ENCODE results near the gene ABCA9.
A peak's percentile ranks its signal among the peaks of the same experiment; 100 is the strongest.
"Not testable (repeated sequence)": the region's sequence is repeated elsewhere in the genome, so short reads cannot be mapped to it uniquely, and the experiment has no call there.

Gene ABCA9

DNA sequence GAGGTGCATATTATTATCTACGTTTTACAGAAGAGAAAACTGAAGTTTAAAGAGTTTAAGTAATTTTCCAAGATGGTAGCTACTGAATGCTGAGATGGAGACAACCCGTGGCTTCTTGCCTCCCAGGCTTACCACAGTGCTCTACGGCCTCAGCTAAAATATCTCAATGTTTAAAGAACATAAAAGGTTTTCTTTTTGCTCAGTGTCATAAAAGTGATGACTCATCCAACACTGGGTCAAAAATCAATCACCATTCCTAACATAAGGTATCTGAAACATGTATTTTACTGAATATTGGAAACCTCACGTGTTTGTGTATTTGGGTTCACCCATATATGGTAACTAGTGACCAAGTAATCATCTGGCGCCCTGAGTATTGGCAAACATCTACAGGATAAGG, 18.4 kb downstream of the ABCA9 start:
- DNase-seq, result no peak

DNA sequence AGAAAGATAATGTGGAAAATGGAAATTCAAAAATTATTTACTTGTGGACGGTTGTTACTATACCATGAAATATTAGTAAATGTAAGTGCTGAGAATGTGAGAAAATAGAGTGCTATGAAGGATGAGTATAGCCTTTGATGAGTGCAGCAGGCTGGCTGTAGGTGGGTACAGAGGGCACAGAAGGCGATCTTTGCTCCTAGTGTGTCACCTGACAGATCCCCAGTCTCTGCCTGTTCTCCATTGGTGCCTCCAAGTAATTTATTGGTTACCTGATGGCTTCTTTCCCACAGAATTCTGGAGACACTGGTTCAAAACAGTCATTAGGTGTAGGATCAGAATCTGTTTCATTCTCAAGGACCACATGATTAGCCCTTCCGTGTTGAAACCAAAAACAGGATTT, 28.9 kb downstream of the ABCA9 start:
- no peak for DNase-seq

DNA sequence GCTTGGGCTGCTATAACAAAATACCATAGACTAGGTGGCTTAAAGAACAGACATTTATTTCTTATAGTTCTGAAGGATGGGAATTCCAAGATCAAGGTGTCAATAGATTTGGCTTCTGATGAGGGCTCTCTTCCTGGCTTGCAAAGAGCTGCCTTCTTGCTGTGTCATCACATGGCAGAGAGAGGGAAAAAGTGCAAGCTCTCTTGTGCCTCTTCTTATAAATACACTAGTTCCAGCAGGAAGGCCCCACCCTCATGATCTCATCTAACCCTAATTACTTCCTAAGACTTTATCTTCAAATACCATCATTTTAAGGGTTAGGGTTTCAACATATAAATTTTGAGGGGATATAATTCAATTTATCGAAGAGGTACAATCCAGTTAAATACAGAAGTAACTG, 30.6 kb downstream of the ABCA9 start:
- DNase-seq, result no peak

DNA sequence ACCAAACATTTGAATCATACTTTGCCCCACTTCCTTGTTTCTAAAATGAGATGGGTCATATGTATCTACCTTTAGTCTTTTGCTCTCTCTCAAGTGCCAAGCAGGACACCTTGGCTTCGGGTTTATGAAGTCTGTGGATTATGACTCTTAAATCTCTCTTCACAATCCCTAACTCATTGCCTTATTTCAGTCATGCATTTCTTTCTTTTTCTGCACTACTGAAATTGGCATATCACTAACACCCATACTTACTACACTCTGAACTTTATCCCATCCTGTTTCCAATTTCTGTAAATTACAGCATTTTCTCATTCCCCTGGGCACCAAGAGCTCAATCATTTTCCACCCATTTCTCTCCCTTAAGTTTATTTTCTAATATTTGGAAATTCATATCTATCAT, 42.0 kb downstream of the ABCA9 start:
- no peak for DNase-seq

DNA sequence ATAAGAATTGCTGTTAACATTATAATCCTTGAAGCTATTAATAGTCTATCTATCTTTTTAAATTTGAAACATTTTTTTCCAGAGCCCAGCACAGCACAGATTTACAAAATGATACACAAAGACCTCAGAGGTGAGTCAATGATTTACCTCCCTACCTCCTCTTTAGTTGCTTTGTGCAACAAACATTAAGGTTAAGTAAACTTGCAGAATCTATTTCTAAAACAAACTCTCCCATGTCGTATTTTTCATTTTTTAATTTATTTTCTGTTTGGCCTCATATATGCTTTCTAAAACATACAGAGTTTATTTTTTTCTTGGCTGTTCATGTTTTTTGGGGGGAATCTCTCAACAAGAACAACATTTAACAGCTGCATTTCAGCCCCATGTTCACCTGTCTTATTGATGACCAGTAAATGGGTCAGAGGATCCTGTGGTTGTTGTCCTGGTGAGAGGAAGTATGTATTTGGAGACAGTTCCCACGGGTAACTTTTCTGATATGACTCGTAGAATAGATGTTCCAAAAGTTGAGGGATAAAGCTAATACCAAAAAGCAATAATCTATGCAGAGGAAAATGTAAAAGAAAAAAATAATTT, 42.6 kb downstream of the ABCA9 start:
- DNase-seq, result no peak

DNA sequence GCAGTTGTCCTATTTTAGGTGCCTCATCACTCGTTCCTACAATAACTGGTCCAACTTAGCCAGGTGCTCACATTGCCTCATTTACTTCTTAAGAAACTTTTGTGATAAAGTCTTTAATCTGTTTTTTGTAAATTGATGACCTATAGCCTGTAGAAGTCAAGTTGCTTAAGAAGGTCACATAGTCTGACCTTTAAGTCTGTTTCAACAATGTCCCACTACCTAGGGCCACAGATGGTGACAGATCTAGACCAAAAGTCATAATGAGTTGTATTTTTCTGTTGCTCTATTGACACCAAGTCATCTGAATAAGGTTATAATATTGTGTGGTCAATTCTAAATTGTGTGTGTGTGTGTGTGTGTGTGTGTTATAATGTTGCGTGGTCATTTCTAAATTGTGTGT, 45.1 kb downstream of the ABCA9 start:
- DNase-seq, result no peak

DNA sequence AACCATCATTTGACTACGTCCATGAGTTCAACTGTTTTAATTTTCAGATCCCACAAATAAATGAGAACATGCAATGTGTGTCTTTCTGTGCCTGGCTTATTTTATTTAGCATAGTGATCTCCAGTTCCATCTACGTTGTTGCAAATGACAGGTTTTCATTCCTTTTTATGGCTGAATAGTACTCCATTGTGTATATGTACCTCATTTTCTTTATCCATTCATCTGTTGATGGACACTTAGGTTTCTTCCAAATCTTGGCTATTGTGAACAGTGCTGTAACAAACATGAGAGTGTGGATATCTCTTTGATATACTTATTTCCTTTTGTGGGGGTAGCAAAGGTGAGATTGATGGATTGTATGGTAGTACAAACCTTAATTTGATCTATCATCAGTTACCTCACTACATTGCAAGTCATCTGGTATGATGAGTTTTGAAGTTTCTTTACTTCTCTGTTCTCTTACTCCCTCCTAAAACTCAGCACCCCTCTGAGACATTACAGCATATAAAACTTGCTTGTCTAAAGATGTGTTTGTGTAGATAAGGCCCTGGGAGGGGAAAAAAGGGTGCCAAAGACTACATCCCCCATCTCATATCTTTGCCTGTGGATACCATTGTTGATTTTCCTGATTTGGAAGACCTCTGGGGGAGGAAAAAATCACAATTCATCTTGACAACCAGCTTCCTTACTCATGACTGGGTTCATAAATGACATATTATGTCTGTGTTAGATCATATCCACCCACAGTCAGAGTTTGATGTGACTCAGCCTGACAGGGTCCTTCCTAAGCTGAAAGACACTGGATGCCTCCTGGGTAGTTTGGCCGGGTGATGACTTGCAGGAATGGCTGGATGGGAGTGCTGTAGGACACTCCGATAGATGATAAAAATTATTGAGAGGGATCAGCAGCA, 47.6 kb downstream of the ABCA9 start:
- no peak for DNase-seq

DNA sequence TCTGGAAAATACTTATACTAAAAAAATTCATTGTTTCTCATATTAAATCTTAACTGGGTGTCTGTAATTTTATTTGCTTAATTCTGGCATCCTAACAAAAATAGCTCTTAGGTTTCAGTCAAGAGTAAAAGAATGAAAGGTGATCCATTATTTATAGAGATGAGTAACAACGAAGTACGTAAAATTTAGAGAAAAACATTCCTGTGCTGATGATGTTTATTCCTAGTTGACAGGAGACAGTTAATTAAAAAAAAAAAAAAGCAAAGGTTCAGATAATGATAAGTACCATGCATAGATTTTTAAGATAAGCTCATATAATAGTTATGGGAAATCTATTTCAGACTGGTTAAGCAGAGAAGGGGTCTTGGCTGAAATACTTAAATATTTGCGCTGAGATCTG, 50.8 kb downstream of the ABCA9 start:
- no peak for DNase-seq

DNA sequence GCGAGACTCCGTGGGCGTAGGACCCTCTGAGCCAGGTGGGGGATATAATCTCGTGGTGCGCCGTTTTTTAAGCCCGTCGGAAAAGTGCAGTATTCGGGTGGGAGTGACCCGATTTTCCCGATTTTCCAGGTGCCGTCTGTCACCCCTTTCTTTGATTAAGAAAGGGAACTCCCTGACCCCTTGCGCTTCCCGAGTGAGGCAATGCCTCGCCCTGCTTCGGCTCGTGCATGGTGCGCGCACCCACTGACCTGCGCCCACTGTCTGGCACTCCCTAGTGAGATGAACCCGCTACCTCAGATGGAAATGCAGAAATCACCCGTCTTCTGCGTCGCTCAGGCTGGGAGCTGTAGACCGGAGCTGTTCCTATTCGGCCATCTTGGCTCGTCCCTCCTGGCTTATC, 56.0 kb downstream of the ABCA9 start:
- DNase-seq, result not testable (repeated sequence)

DNA sequence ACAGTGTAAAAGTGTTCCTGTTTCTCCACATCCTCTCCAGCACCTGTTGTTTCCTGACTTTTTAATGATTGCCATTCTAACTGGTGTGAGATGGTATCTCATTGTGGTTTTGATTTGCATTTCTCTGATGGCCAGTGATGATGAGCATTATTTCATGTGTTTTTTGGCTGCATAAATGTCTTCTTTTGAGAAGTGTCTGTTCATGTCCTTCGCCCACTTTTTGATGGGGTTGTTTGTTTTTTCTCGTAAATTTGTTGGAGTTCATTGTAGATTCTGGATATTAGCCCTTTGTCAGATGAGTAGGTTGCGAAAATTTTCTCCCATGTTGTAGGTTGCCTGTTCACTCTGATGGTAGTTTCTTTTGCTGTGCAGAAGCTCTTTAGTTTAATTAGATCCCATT, 61.0 kb downstream of the ABCA9 start:
- not testable (repeated sequence) for DNase-seq

DNA sequence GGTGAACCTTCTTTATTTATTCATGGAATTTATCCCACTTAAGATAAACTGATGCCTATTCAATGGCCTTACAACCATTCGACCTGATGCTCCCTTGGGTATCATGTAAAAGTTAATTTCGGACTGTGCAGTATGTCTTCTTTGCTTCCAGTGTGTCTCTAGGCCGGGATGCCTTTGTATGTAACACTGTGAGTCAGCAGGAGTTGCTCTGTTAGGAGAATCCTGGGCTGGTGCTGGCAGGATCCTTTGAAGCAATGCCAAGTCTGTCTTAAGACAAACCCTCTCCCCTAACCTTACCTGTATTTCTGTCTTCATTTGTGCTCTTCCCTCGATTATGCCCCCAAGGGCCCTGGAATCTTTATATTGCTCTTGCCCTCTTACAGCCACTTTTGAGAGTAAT, 67.6 kb downstream of the ABCA9 start:
- DNase-seq, result no peak

DNA sequence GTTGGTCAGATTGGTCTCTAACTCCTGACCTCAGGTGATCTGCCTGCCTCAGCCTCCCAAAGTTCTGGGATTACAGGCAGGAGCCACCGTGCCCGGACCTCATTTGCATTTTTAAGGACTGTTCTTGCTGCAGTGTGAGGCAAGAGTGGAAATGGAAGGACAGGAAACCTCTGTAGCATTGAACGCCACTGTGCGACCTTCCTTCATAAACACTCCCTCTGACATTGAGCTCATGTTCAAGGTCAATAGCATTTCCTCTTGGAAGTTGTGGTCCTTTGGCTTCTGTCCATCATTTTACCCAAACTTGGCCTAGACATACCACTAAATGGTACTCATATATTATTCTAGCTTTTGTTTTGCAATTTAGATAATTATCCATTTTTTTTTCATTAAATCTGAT, 72.8 kb downstream of the ABCA9 start:
- DNase-seq, result no peak

DNA sequence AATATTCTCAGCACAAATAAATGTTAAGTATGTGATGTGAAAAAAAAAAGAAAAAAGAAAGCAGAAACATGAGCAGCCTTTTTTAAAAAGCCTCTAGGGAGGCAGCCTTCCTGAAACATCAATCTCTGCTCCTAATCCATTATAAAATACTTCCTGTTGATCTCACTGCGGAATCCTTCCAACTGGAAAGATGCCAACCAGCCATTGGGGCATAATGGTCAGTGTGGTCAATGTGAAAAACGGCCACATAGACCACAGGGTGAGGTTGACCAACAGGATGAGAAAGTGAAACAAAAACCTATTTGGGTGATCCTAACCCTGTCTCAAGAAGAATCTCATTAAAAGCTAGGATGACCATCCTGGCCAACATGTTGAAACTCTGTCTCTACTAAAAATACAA, 79.4 kb downstream of the ABCA9 start:
- no peak for DNase-seq

DNA sequence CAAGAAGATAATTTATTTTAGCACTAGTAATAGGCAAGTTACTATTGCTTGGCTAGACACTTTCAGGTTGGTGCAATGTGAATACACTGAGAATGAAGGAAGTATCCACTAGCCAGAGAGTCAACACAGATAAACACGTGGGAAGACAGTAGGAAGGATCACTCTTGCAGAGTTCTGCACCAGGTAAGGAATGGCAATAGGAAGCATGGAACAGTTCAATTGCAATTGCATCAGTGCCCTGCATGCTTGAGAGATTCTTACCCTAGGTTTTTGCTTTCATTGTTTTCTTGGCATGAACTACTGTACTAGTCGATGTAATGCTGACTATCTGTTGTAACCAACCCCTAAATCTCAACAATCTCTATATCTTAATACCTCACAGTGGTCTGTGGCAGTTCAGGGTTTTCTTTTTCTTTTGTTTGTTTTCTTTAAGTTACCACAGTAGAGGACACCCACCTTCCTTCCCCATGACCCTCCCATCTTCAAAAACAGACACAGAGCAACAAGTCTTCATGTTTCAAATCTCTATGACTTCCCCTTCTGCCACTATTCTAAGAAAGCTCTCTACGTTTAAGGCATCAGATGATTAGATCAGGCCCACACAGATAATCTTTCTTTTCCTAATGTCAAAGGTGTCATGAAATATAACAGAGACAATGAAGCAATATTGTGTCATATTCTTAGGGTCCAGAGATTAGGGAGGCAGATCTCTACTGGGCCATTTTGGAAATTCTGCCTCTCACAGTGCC, 87.5 kb downstream of the ABCA9 start:
- no peak for DNase-seq

DNA sequence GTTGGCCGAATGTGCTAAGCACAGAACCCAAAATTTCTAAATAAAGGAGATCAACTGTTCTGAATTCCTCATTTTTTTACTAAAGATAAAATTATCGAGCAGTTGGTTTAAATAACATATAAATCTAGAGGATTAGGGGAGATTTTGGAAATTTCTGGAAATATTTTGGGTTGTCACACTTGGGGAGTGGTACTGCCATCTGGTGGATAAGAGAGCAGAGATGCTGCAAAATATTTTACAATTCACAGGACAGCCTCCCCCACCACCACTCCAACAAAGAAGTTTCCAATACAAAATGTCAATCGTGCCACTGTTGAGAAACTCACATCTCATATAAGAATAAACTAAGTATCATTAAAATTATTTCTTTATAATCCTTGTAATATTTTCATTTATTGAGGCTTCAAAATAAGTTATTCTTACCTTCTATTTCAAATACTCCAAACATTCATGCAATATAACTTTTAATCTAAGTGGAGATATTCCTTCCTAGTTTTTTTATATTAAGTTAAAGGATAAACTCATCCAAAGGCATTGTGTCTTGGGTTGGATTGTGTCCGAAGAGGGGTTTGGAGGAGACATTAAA, 88.5 kb downstream of the ABCA9 start:
- peak in 1 of 2 experiments; percentile 1 for DNase-seq

DNA sequence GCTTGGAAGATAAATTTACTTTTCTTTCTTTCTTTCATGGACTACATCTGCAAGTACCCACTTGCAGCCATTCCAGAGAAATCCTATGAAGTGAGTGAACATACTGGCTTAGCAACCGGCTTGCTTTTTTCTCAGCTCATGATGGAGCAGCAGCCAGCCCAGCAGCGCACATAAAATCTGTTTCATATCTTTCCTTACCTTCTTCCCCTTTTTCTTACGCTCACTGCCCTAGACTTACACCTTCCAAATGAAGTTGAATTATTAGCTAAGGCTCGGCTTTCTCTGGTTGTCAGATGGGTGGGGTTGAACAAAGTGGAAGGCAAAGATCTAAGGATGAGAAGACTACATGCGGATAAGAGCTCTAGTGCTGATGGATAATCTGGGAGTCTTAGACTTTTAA, 91.6 kb downstream of the ABCA9 start:
- DNase-seq, result no peak

DNA sequence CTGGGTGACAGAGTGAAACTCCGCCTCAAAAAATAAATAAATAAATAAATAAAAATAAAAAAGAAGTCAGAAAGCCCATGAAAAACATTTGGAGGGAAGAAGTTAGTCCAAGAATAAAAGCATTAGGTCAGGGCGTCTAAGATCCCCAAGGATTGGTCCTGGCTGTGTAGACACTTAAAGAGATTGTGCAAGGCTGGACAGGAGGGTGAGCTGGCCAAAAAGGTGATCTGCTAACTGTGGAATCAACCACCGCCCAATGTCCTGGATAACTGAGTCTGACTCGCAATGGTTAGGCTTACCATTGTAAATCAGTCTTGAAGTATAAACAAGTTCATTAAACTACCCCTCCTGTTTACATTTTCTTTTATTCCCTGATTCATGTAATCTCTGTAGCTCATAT, 96.8 kb downstream of the ABCA9 start:
- DNase-seq, result no peak

DNA sequence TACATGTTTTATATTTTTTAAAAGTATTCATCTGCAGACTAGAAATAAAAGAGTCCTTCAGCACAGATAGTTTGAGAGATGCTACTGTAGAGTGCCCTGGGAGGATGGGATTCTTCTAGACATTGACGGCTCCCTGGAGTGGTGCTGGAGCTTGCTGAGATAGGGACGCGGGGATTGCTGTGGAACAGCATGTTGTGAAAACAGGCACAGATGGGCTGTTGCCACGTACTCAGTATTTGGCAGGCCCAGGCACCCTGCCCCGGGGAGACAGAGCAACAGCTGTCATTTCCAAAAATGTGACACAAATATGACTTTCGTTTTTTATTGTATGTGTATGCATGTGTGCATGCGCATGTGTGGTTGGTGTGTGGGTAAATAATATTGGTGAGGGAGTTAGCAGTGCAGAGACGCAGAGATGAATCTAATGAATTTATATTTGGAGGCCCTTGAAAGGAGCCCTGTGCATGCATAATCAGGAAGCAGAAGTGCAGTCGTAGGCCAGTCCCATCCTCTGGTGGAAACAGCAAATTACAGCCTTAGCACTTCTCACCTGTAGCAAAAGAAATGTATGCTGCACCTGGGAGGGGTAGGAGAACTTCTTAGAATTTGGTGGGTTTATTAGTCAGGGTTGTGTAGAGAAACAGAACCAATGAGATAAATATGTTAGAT, 99.4 kb downstream of the ABCA9 start:
- DNase-seq, result no peak

DNA sequence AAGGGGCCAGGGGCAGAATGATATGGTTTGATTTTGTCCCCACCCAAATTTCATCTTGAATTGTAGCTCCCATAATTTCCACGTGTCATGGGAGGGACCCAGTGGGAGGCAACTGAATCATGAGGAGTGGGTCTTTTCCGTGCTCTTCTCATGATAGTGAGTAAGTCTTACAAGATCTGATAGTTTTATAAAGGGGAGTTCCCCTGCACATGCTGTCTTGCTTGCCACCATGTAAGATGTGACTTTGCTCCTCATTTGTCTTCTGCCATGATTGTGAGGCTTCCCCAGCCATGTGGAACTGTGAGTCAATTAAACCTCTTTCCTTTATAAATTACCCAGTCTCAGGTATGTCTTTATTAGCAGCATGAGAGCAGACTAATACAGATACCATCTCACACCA, 101.6 kb downstream of the ABCA9 start:
- not testable (repeated sequence) for DNase-seq

DNA sequence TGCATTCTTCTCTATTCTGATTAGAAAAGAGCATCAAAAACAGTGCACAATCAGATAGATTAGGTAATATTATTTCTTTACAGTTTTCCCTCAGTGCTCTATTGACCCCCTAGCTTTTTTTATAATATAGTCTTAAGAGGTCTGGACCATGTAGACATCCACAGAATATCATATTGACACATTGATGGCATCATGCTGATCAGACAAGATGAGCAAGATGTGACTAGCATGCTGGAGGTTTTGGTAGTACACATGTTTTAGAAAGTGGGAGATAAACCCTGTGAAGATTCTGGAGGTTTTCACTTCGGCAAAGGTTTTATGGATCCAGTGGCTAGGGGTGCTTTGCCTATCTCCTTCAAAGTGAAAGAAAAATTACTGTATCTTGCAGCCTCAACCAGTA, 102.8 kb downstream of the ABCA9 start:
- DNase-seq, result no peak

DNA sequence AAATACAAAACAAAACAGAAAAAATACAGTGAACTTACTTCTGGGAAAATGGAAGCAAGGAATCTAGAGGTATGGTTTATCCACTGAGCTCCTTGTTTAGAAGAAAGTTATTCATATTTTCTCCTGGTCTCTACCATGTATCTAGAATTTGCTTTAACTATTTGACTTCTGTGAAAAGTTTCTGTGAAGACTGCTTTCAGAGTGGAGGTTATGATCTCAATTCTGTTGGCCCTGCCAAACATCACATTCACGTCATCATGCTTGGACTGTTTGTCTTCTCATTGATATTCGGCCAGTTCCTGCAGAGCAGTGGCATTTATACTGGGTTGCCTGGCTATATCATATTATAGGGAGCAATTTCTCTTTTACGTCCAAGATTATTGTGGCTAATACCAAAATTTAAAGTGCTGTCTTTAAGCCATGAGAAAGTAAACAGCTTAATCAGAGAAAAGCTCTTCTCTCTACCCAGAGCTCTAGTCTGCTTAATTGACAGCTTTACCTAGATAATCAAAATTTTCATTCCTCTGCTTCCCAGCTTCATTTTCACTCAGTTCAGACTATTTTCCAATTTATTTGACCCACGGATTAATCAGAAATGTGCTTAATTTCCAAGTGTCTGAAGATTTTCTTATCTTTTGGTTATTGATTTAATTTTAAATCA, 105.4 kb downstream of the ABCA9 start, which contains the start of gene ABCA8:
Gene ABCA8 (minus strand): TSS at position 212 of the 661 bp plus-strand sequence. CDS start 13,358 bp downstream, outside the sequence.
- no peak for DNase-seq
